Ascending aorta (tissue), 2 donors: ENCODE measurements around the gene TNNC1. TPM values are rescaled to one million over a fixed set of nuclear protein-coding genes. Genes with fewer than 3 reads are reported as not detected.

ENCODE experiments used
- DNase-seq, 2 donors: peaks; one replicate each; pipeline ENCODE4 v3.0.0-alpha.2; 2019; ENCODE audit warnings: low spot score in 2 of 2
- H3K27ac ChIP-seq, 2 donors: fragments of 200-600 bp; sonication (generic); one replicate each; pipeline ENCODE4 v1.5.1; 2016 to 2017; ENCODE audit warnings: mild to moderate bottlenecking in 1 of 2
- H3K27me3 ChIP-seq: fragments of 200-600 bp; sonication (generic); one replicate; pipeline ENCODE4 v1.5.1; 2017
- H3K36me3 ChIP-seq, 2 donors: fragments of 200-600 bp; sonication (generic); one replicate each; pipeline ENCODE4 v1.5.1; 2016
- H3K4me1 ChIP-seq, 2 donors: fragments of 200-600 bp; sonication (generic); one replicate each; pipeline ENCODE4 v1.5.1; 2016 to 2017; ENCODE audit warnings: mild to moderate bottlenecking in 1 of 2
- H3K4me3 ChIP-seq, 2 donors: fragments of 200-600 bp; sonication (generic); one replicate each; pipeline ENCODE4 v1.5.1; 2016 to 2017; ENCODE audit warnings: mild to moderate bottlenecking in 1 of 2
- H3K9me3 ChIP-seq, 2 donors: fragments of 200-600 bp; sonication (generic); one replicate each; pipeline ENCODE4 v1.5.1; 2016
- intact Hi-C: fragments of 100-400 bp; cut with DNase I; formaldehyde crosslinking; loops from one replicate; pipeline ENCODE4 v1.15.1; 2023
- total RNA-seq: library from RNA; depleted of rRNA; stranded (reverse); fragments of >200 nt; gene quantifications from one replicate; pipeline ENCODE4 v1.1.0, GENCODE V29; 2016
- TF ChIP-seq, protein P1 (sequence below), 3 experiments: fragments of 200-600 bp in 2 of 3; fragments of 450-650 bp in 1 of 3; sonication (generic) in 2 of 3; IDR thresholded peaks; one replicate each; pipeline ENCODE4 v1.5.1; 2016 to 2019; ENCODE audit warnings: antibody characterized with exemption in 3 of 3, mild to moderate bottlenecking in 1 of 3, moderate library complexity in 1 of 3

TNNC1 gene
- total RNA-seq, 1 donor from 2014 or later, result 68.6 TPM

- TF ChIP-seq, protein P1, sequence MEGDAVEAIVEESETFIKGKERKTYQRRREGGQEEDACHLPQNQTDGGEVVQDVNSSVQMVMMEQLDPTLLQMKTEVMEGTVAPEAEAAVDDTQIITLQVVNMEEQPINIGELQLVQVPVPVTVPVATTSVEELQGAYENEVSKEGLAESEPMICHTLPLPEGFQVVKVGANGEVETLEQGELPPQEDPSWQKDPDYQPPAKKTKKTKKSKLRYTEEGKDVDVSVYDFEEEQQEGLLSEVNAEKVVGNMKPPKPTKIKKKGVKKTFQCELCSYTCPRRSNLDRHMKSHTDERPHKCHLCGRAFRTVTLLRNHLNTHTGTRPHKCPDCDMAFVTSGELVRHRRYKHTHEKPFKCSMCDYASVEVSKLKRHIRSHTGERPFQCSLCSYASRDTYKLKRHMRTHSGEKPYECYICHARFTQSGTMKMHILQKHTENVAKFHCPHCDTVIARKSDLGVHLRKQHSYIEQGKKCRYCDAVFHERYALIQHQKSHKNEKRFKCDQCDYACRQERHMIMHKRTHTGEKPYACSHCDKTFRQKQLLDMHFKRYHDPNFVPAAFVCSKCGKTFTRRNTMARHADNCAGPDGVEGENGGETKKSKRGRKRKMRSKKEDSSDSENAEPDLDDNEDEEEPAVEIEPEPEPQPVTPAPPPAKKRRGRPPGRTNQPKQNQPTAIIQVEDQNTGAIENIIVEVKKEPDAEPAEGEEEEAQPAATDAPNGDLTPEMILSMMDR (IDR thresholded peaks at IDR 0.05), result no peak
- no peak for DNase-seq
- intact Hi-C loops, result no loop called here
Measured at GRCh38 chr3:52429779-52430415, 23.9 kb downstream of the TNNC1 start.

GRCh38 chr3:52429031-52429430, 24.8 kb downstream of the TNNC1 start:
- no peak overlapping the region for H3K27ac ChIP-seq
- intact Hi-C loops, result no loop called here
- H3K36me3 ChIP-seq, result no peaks in the 10 kb centered on the region
- no peak overlapping the region for H3K4me3 ChIP-seq
- H3K9me3 ChIP-seq, result no peaks in the 10 kb centered on the region
- no peak for DNase-seq
- no peaks in the 10 kb centered on the region for H3K4me1 ChIP-seq
- H3K27me3 ChIP-seq, result no peaks in the 10 kb centered on the region
- TF ChIP-seq, protein P1 (IDR thresholded peaks at IDR 0.05), result no peak

More at GRCh38 chr3:52429779-52430415, 23.9 kb downstream of the TNNC1 start:
- no peaks in the 10 kb centered on the region for H3K27me3 ChIP-seq
- H3K9me3 ChIP-seq, result no peaks in the 10 kb centered on the region
- H3K27ac ChIP-seq, result no peak overlapping the region
- H3K36me3 ChIP-seq, result no peaks in the 10 kb centered on the region
- no peak overlapping the region for H3K4me3 ChIP-seq
- no peaks in the 10 kb centered on the region for H3K4me1 ChIP-seq

GRCh38 chr3:52428151-52429005, 25.5 kb downstream of the TNNC1 start:
- TF ChIP-seq, protein P1 (IDR thresholded peaks at IDR 0.05), result peak; percentile 54 to 71 (median 66)
- Histone ChIP-seq H3K27ac (no peak overlapping the region), H3K36me3 (no peaks in the 10 kb centered on the region)

DNA sequence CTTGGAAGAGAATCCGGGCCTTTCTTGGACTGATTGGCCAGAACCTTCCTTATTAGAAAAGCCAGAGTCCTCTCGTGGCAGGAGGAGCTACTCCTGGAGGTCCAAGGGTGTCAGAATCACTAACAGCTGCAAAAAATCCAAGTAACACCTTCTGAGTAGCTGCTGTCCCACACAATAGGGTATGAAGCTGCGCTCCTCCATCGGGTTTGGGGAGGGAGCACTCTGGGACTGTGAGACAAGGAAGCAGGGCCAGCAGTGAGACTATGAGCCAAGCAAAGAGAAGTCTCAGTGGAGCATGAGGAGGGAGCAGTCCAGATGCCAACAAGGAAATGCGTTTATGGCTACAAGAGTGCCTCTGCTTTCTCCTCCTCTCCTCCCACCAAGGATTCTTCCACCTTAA, 30.7 kb downstream of the TNNC1 start:
- Histone ChIP-seq H3K9me3 (no peaks in the 10 kb centered on the region), H3K4me1 (no peaks in the 10 kb centered on the region), H3K4me3 (no peak overlapping the region), H3K27ac (no peak overlapping the region), H3K27me3 (no peaks in the 10 kb centered on the region), H3K36me3 (no peaks in the 10 kb centered on the region)
- DNase-seq, result no peak
- TF ChIP-seq, protein P1 (IDR thresholded peaks at IDR 0.05), result no peak
- intact Hi-C loops, result no loop called here

More at GRCh38 chr3:52428151-52429005, 25.5 kb downstream of the TNNC1 start:
- Histone ChIP-seq H3K27me3 (no peaks in the 10 kb centered on the region), H3K9me3 (no peaks in the 10 kb centered on the region), H3K4me1 (no peaks in the 10 kb centered on the region), H3K4me3 (no peak overlapping the region)
- no peak for DNase-seq
- intact Hi-C loops, result loop anchor here (1.0 kb wide), 1 partner anchor 19 kb away; no protein-coding TSS in a partner anchor

DNA sequence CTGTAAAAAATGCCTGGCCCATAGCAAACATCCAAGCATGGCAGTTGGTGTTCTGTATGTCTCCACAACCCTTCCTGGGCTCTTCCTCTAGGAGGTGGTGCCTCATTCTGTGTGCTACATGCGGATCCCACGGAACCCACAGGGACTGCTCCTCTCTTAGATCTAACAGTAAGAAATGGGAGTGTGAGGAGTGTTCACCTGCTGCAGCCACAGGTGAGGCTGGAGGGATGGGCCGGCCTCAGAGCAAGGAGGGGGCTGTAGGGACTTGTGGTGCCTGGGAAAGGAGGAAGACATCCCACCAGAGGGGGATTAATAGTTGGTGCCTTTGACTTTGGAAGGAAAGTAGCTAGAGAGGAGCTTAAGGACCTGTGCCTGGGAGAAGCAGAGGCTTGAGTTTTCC, 31.2 kb downstream of the TNNC1 start:
- Histone ChIP-seq H3K36me3 (no peaks in the 10 kb centered on the region), H3K9me3 (no peaks in the 10 kb centered on the region), H3K27me3 (no peaks in the 10 kb centered on the region), H3K27ac (no peak overlapping the region), H3K4me3 (no peak overlapping the region), H3K4me1 (no peaks in the 10 kb centered on the region)
- TF ChIP-seq, protein P1 (IDR thresholded peaks at IDR 0.05), result no peak
- no peak for DNase-seq
- intact Hi-C loops, result no loop called here
